HG03457 (cell line): ENCODE results near the gene KLHL8.

Experiments
- ATAC-seq: cut with Tn5 transposase; IDR thresholded peaks from one replicate; pipeline ENCODE4 v1.9.1; 2021; ENCODE audit warnings: moderate number of reproducible peaks; ENCODE audit not compliant: unreplicated experiment

Gene KLHL8

GRCh38 chr4:87126056-87126455 is 94.4 kb downstream of the KLHL8 start:
- no peak for ATAC-seq

GRCh38 chr4:87122252-87122651 is 98.2 kb downstream of the KLHL8 start:
- ATAC-seq, result no peak

DNA sequence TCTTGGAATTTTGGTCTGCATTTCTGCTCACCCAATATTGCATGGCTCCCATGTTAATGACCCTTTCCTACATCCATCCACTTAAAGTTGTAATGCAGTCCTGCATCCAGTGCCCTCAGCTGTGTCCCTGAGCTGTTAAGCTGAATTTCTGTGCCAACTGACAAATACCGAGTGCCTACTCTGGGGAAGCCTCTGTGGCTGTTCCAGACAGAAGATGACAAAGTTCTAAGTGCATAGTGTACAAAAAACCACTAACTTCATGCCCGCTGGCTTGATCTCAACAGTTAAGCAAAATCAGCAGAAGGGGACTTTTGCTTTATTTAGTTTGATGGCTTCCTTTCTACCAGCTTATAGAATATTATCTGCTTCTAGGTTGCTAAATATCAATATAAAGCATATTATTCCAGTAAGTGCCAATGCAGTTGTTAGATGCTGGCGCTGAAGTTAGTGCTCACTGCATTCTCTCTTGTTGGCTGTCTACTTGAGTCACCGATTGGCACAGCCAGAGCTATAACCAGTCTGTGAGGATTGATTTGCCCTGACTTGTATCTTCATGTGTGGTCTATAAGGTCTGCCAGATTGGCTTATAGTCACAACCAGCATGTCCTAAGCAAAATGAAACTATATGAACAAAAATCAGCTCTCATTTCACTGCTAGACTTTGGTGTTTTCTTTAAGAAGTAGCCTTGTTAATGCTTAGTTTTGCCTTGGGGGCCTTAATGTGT is 98.9 kb downstream of the KLHL8 start:
- ATAC-seq, result no peak

- ATAC-seq, result no peak
Measured at GRCh38 chr4:87120411-87121162, 99.8 kb downstream of the KLHL8 start.

GRCh38 chr4:87120010-87120409 is 100.4 kb downstream of the KLHL8 start:
- ATAC-seq, result no peak

- ATAC-seq, result no peak
Measured at GRCh38 chr4:87118826-87119225, 101.6 kb downstream of the KLHL8 start.

DNA sequence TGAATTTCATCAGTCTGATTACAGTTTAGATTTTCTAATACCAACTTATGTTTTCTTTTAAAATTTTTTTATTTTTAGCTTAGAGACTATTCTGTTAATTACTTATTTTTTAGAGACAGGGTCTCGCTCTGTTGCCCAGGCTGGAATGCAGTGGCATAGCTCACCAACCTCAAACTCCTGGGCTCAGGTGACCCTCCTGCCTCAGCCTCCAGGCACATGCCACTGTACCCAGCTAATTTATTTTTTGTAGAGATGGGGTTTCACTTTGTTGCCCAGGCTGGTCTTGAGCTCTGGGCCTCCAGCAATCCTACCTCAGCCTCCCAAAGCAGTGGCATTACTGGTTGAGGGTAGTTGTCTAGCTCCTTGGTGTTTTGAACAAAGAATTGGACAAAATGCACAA is 102.0 kb downstream of the KLHL8 start:
- no peak for ATAC-seq

DNA sequence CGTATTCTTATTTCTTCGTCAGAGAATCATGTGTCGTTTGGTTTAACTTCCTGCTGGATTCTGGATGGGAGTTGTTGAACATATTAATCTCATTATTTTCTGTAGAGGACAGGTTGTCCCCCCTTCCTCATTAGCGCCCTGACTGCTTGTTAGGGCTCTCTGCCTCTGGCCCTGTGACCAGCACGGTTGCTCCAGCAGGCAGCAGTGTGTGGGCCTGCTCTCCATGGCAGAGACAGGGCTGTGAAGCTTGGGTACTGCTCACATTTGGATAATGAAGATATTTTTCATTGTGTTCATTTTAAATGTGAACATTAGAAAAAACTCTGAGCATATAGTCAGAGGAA is 102.7 kb downstream of the KLHL8 start:
- ATAC-seq, result no peak

GRCh38 chr4:87117051-87117731 is 103.2 kb downstream of the KLHL8 start:
- ATAC-seq, result no peak

- no peak for ATAC-seq
Measured at GRCh38 chr4:87116231-87116630, 104.2 kb downstream of the KLHL8 start.

DNA sequence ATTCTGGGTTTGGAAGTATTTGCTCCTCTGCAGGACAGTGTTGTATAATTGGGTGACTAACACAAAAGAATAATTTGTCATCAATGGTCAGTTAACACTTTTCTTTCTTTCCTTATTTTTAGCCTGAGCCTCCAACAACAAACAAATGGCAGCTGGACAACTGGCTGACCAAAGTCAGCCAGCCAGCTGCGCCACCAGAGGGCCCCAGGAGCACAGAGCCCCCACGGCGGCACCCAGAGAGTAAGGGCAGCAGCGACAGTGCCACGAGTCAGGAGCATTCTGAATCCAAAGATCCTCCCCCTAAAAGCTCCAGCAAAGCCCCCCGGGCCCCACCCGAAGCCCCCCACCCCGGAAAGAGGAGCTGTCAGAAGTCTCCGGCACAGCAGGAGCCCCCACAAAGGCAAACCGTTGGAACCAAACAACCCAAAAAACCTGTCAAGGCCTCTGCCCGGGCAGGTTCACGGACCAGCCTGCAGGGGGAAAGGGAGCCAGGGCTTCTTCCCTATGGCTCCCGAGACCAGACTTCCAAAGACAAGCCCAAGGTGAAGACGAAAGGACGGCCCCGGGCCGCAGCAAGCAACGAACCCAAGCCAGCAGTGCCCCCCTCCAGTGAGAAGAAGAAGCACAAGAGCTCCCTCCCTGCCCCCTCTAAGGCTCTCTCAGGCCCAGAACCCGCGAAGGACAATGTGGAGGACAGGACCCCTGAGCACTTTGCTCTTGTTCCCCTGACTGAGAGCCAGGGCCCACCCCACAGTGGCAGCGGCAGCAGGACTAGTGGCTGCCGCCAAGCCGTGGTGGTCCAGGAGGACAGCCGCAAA is 106.0 kb downstream of the KLHL8 start:
- no peak for ATAC-seq

GRCh38 chr4:87112063-87112462 is 108.4 kb downstream of the KLHL8 start:
- no peak for ATAC-seq
